NCI-H345 treated with DMSO at 0.1 percent for 48 hours (cell line): Measurements from ENCODE around the gene LRIG3.
A peak's percentile ranks its signal among the peaks of the same experiment; 100 is the strongest.
"Not testable (repeated sequence)": the region's sequence is repeated elsewhere in the genome, so short reads cannot be mapped to it uniquely, and the experiment has no call there.

Source experiments
- DNase-seq: peaks from one replicate; lab custom pipeline; 2025; ENCODE audit not compliant: unreplicated experiment; lab: John Stamatoyannopoulos, UW

Gene LRIG3

GRCh38 chr12:58902726-58903125 is 17.6 kb downstream of the LRIG3 start:
- DNase-seq = not testable (repeated sequence)

DNA sequence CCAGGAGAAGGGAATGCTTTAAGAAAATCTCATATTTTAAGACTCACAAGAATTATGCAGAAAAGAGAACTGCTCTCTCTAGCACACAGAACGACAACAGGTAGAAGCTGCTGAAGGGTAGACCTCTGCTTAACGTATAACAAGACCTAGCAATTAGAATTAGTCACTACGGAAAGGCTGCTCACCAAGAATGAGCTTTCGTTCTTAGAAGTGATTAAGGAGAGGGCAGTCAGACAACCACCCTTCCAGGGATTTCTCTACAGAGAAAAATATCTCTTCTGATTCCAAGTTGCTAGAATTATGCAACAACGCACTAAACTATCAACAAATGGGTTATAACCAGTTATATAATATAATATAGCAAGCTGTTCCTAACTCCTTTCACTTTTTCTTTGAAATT is 18.6 kb downstream of the LRIG3 start:
- DNase-seq = no peak

- no peak for DNase-seq
Observed at GRCh38 chr12:58897969-58898368, 22.3 kb downstream of the LRIG3 start.

GRCh38 chr12:58896278-58896677 is 24.0 kb downstream of the LRIG3 start:
- no peak for DNase-seq

DNA sequence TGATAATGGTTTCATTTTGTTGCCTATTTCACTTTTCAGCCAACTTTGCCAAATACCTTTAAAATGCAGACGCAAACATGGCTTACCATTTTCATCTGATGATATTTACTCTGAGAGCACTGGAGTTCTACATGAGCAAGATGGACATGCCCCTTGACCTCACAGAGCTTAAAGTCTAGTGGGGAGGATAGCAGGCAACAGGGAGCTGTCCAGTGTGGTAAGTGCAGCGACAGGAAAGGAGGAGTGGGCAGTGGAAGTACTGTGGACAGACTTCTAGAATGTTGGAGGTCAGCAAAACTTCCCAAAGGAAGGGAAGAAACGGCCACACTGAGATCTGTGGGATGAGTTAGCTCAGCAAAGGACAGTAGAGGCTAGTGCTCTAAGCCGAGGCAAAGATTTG is 25.3 kb downstream of the LRIG3 start:
- no peak for DNase-seq

DNA sequence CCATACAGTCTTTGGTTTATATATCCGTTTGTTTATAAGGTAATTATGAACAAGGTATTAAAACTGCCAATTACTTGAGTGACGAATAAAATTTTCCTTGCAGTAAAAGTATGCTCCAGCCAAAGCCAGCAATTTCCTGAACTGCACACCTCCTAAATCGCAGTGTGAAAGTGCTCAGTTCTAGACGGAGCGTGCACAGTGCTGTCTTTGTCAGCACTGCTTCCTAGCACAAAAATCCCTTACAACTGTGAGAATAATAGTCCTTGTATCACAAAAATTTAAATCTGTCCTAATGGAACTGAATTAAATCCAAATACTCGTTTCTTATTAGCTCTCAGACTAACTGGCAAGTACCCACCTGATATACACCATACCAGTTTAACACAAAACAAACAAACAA is 26.3 kb downstream of the LRIG3 start:
- DNase-seq = no peak

- no peak for DNase-seq
Observed at GRCh38 chr12:58893495-58893894, 26.8 kb downstream of the LRIG3 start.

GRCh38 chr12:58889557-58889956 is 30.7 kb downstream of the LRIG3 start:
- peak; percentile 37 for DNase-seq

- peak; percentile 96 for DNase-seq
Observed at GRCh38 chr12:58888131-58888783, 32.0 kb downstream of the LRIG3 start.

DNA sequence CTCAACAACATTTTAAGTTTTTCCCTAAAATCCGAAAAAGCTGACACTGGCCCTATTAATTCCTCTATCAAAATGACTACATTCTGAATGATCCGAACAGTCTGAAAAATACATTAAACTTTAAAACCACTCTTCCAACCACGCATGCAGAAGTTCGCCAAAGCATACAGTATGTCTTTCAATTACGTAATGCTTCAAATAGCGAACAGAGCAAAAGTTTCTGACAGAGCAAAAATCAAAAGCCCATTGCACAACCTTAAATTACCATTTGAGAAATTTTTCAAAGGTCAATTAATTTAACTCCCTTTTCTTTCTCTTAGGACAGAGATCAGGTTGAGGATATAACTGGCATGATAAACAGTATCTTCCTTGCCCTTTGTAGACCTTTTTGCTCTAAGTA is 33.2 kb downstream of the LRIG3 start:
- no peak for DNase-seq

DNA sequence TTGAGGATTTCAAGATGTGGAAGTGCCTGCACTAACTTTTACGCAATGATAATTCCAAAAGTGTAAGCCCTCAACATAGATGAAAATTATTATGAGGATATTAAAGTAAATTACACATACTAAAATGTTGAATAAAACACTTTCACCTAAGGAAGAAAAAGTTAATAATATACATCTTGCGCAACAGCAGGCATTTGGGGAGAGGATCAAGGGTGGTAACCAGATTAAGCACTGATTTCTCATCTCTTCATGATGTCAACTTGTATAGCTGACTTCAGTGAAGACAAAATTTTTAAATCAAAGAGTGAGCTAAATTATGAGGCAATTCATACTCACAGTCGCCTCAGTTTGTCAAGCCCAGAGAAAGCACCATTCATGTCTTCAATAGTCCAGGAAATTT is 33.8 kb downstream of the LRIG3 start:
- DNase-seq = no peak

DNA sequence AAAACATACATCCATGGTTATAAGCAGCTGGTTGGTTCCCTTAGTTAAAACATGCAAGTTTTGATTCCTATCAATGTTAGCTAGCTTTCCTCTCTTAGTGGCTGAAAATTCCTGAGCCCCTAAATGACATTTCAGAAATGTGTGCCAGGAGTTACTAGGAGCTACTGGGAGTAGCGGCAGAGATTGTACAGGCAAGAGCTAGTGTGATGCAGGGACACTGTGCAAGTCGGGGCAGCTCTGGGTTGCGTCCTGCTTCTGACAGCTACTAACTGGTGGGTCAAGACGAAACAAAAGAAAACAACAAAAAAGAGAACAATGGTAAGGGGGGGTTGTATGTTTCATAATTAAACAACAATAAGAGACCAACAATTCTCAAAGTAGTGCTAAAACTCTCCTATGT is 35.4 kb downstream of the LRIG3 start:
- DNase-seq = no peak

DNA sequence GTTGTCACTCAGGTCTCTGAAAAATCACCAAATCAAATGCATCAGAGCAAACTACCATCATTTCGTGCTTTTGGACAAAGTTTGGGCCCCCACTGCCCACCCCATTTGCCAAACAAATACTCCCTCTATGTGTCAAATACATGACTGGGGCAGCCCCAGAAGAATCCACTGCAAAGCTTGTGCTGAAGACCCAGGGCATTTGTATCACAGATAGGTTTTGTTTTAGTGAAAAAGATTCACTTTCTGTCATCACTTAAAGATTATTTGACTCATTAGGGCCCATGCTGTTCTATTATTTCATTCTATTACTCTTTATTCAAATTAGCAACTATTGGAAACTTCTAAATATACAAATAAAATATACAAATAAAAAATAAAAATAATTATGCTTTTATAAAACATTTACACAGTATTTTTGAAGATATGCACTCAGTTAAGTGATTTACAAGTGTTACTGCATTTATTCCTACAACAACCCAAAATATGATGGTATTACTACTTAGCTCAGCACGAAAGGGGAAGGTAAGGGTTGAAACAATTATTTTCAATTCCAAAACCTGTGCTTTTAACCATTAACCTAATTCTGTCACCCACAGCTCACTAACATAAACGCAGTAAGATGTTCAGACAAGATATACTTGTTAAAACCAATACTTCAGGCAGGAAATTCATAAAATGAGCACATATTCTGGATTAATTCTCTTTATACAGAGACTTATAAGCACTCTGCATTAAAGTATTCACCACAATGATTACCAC is 36.5 kb downstream of the LRIG3 start:
- no peak for DNase-seq

GRCh38 chr12:58882826-58883225 is 37.5 kb downstream of the LRIG3 start:
- DNase-seq = peak; percentile 83

DNA sequence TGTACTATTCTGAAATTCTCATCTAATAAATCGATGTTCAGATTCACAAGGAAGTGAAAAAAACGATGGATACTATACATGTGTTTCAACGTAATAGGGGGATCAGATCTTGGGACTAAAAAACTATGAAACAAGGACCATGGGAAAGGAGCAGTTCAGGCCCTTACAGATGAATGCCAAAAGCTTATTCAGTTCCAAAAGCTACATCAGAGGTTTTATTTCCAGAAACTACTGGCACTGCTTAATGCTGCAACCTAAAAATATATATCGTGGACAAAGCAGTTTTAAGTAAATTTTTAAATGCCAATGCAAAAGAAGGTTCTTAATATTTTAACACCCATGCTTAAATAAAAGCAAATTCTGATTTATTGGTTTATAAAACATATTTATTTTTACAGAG is 38.5 kb downstream of the LRIG3 start:
- DNase-seq = no peak

DNA sequence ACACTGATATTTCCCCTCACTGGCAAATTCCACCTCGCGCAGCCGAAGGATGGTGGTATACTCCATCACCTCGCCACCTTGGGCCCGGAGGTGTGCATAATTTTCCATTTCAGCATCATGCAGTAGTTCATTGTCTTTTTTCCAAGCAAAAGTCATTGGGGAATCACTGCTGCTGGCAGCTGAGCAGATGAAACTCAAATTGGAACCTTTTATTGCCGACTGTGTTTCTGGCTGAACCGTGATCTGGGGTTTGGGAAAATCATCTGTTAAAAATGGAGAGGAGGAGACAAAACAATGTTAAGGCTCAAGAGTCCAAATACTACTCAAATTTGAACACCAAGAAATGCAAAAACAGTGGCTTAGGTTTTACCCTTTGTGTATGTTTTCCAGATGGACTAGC is 39.7 kb downstream of the LRIG3 start:
- no peak for DNase-seq

DNA sequence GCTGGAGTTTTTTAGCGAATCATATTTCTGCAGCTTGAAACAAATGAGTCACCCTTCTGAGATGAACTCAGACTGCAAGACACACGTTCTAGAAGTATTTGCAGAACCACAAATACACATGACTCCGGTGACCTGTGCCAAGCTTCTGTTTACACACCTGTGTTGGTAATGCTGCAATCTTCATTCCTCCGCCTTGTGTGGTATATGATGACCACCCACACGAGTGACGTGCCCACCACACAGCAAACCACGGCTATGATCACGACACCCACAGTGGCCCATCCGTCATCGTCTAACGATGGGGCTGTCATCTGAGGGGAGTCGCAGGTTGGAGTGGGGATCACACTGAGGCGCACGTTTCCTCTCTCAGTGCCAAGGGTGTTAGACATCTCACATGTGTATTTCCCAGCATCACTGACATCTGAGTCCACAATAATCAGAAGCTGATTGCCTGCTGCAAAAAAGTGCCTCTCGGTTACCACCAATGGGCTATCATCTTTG is 43.0 kb downstream of the LRIG3 start:
- DNase-seq = no peak

- DNase-seq = no peak
Observed at GRCh38 chr12:58873496-58873895, 46.8 kb downstream of the LRIG3 start.

- no peak for DNase-seq
Observed at GRCh38 chr12:58871556-58871955, 48.7 kb downstream of the LRIG3 start.

DNA sequence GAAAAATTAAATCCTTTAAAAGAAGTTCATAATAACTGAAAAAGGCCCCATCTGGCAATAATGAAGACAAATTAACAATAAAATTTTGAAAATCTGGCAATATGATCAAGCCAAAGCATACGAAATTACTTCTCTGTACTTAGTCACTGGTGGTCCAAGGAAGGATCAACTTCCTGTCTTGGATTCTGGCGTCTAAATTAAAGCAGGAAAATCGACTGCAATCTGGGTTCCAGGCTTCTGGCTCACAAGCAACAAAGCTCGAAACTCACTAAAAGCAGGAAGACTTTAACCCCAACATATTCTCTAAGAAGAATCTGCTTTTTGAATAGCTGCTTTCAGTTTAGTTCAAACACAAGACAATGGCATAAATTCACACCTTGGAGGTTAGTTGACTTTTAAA is 49.7 kb downstream of the LRIG3 start:
- DNase-seq = no peak

GRCh38 chr12:58860788-58861240 is 59.5 kb downstream of the LRIG3 start:
- DNase-seq = no peak

GRCh38 chr12:58860056-58860787 is 60.1 kb downstream of the LRIG3 start:
- no peak for DNase-seq
